ENCODE data around the gene HEPACAM. TPM values are rescaled to one million over a fixed set of nuclear protein-coding genes. Genes with fewer than 3 reads are reported as not detected.

The HEPACAM gene
- total RNA-seq, 1 donor: 0.86 TPM

- no peak for DNase-seq (ENCODE audit: low read depth)
- no peak overlapping the region for H3K4me3 ChIP-seq (ENCODE audit: low read depth, low read length)
- TF ChIP-seq CTCF (IDR thresholded peaks at IDR 0.05; ENCODE audit: insufficient read depth, low read depth, low read length): no peak
These were observed 7.9 kb upstream of the HEPACAM start for GRCh38 chr11:124943741-124944140.

- DNase-seq (ENCODE audit: low read depth): no peak
- peak; percentile 1 for TF ChIP-seq CTCF (IDR thresholded peaks at IDR 0.05; ENCODE audit: insufficient read depth, low read depth, low read length)
- H3K4me3 ChIP-seq (ENCODE audit: low read depth, low read length): no peak overlapping the region
These were observed 7.4 kb upstream of the HEPACAM start for GRCh38 chr11:124943254-124943616.

- DNase-seq (ENCODE audit: low read depth): no peak
- no peak for TF ChIP-seq CTCF (IDR thresholded peaks at IDR 0.05; ENCODE audit: insufficient read depth, low read depth, low read length)
- H3K4me3 ChIP-seq (ENCODE audit: low read depth, low read length): no peak overlapping the region
These were observed 6.8 kb upstream of the HEPACAM start for GRCh38 chr11:124942466-124943253.

- no peak overlapping the region for H3K4me3 ChIP-seq (ENCODE audit: low read depth, low read length)
- DNase-seq (ENCODE audit: low read depth): no peak
- TF ChIP-seq CTCF (IDR thresholded peaks at IDR 0.05; ENCODE audit: insufficient read depth, low read depth, low read length): no peak
These were observed 5.9 kb upstream of the HEPACAM start for GRCh38 chr11:124941703-124942102.

- no peak overlapping the region for H3K4me3 ChIP-seq (ENCODE audit: low read depth, low read length)
- no peak for DNase-seq (ENCODE audit: low read depth)
- no peak for TF ChIP-seq CTCF (IDR thresholded peaks at IDR 0.05; ENCODE audit: insufficient read depth, low read depth, low read length)
These were observed 3.1 kb upstream of the HEPACAM start for GRCh38 chr11:124938970-124939369.

GRCh38 chr11:124938206-124938765 lies 2.4 kb upstream of the HEPACAM start:
- TF ChIP-seq CTCF (IDR thresholded peaks at IDR 0.05; ENCODE audit: insufficient read depth, low read depth, low read length): no peak
- DNase-seq (ENCODE audit: low read depth): peak; percentile 33
- H3K4me3 ChIP-seq (ENCODE audit: low read depth, low read length): no peak overlapping the region

All from fibroblast of villous mesenchyme (primary cell).